ENCODE results near the gene TMEM132E.
A peak's percentile ranks its signal among the peaks of the same experiment; 100 is the strongest.

TMEM132E gene

GRCh38 chr17:34579979-34580684, 750 bp downstream of the TMEM132E start:
- Histone ChIP-seq H3K27ac (ENCODE audit: low read depth, low read length) (no peak overlapping the region), H3K9ac (ENCODE audit: low read length in 5 of 5) (no peak overlapping the region), H3K4me3 (ENCODE audit: low read depth in 1 of 5, low read length in 5 of 5) (peak overlapping the region; percentile 27 to 73 (median 63)), H3K9me3 (ENCODE audit: control insufficient read depth in 5 of 5, low read length in 5 of 5) (peaks cover 0 to 4% (median 4%) of the 10 kb centered on the region in 5 donors), H3K36me3 (ENCODE audit: control insufficient read depth in 5 of 5, insufficient read depth in 5 of 5, low read length in 5 of 5) (no peaks in the 10 kb centered on the region), H3K4me1 (ENCODE audit: control insufficient read depth in 5 of 5, insufficient read depth in 5 of 5, low read length in 5 of 5) (peaks cover 0 to 36% (median 34%) of the 10 kb centered on the region in 5 donors), H3K27me3 (ENCODE audit: control insufficient read depth in 5 of 5, insufficient read depth in 4 of 5, low read length in 5 of 5) (peaks cover 39 to 83% (median 76%) of the 10 kb centered on the region in 5 donors)

- Histone ChIP-seq H3K36me3 (ENCODE audit: control insufficient read depth in 5 of 5, insufficient read depth in 5 of 5, low read length in 5 of 5) (no peaks in the 10 kb centered on the region), H3K27me3 (ENCODE audit: control insufficient read depth in 5 of 5, insufficient read depth in 4 of 5, low read length in 5 of 5) (peaks cover 39 to 83% (median 77%) of the 10 kb centered on the region in 5 donors), H3K27ac (ENCODE audit: low read depth, low read length) (no peak overlapping the region), H3K9me3 (ENCODE audit: control insufficient read depth in 5 of 5, low read length in 5 of 5) (no peaks in the 10 kb centered on the region), H3K4me1 (ENCODE audit: control insufficient read depth in 5 of 5, insufficient read depth in 5 of 5, low read length in 5 of 5) (peaks cover 0 to 36% (median 34%) of the 10 kb centered on the region in 5 donors), H3K9ac (ENCODE audit: low read length in 5 of 5) (no peak overlapping the region), H3K4me3 (ENCODE audit: low read depth in 1 of 5, low read length in 5 of 5) (peak overlapping the region; percentile 27 to 73 (median 51))
Observed at GRCh38 chr17:34580685-34581445, 1.5 kb downstream of the TMEM132E start.

- no peak overlapping the region for H3K27ac ChIP-seq (ENCODE audit: low read depth, low read length)
- peak overlapping the region in 4 of 5 donors; percentile 6 to 73 (median 53) for H3K4me3 ChIP-seq (ENCODE audit: low read depth in 1 of 5, low read length in 5 of 5)
- H3K9me3 ChIP-seq (ENCODE audit: control insufficient read depth in 5 of 5, low read length in 5 of 5), result no peaks in the 10 kb centered on the region
- no peaks in the 10 kb centered on the region for H3K36me3 ChIP-seq (ENCODE audit: control insufficient read depth in 5 of 5, insufficient read depth in 5 of 5, low read length in 5 of 5)
- no peak overlapping the region for H3K9ac ChIP-seq (ENCODE audit: low read length in 5 of 5)
- H3K27me3 ChIP-seq (ENCODE audit: control insufficient read depth in 5 of 5, insufficient read depth in 4 of 5, low read length in 5 of 5), result peaks cover 39 to 85% (median 75%) of the 10 kb centered on the region in 5 donors
- H3K4me1 ChIP-seq (ENCODE audit: control insufficient read depth in 5 of 5, insufficient read depth in 5 of 5, low read length in 5 of 5), result peaks cover 0 to 36% (median 34%) of the 10 kb centered on the region in 5 donors
Observed at GRCh38 chr17:34581446-34582184, 2.2 kb downstream of the TMEM132E start.

GRCh38 chr17:34582185-34582900, 3.0 kb downstream of the TMEM132E start:
- no peaks in the 10 kb centered on the region for H3K9me3 ChIP-seq (ENCODE audit: control insufficient read depth in 5 of 5, low read length in 5 of 5)
- peaks cover 39 to 85% (median 70%) of the 10 kb centered on the region in 5 donors for H3K27me3 ChIP-seq (ENCODE audit: control insufficient read depth in 5 of 5, insufficient read depth in 4 of 5, low read length in 5 of 5)
- H3K27ac ChIP-seq (ENCODE audit: low read depth, low read length), result no peak overlapping the region

DNA sequence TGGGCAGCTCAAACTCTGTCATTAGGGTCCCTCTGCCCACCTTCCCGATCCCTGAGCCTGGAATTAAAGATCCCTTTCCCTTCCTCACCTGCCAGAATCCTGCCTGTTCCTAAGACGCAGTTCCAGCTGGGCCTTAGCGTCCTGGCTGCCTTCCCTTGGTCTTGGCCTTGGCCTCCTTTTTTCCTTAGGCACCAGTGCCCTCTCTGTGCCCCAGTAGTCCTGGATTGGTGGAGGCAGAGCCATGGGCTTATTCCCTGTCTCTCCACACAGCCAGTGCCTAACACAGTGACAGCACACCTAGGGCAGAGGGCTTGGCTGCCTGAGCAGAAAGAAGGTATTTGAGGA, 3.5 kb downstream of the TMEM132E start:
- peaks cover 39 to 84% (median 68%) of the 10 kb centered on the region in 5 donors for H3K27me3 ChIP-seq (ENCODE audit: control insufficient read depth in 5 of 5, insufficient read depth in 4 of 5, low read length in 5 of 5)
- peaks cover 0 to 36% (median 34%) of the 10 kb centered on the region in 5 donors for H3K4me1 ChIP-seq (ENCODE audit: control insufficient read depth in 5 of 5, insufficient read depth in 5 of 5, low read length in 5 of 5)
- no peaks in the 10 kb centered on the region for H3K9me3 ChIP-seq (ENCODE audit: control insufficient read depth in 5 of 5, low read length in 5 of 5)
- no peak overlapping the region for H3K27ac ChIP-seq (ENCODE audit: low read depth, low read length)
- no peaks in the 10 kb centered on the region for H3K36me3 ChIP-seq (ENCODE audit: control insufficient read depth in 5 of 5, insufficient read depth in 5 of 5, low read length in 5 of 5)
- H3K4me3 ChIP-seq (ENCODE audit: low read depth in 1 of 5, low read length in 5 of 5), result no peak overlapping the region
- no peak overlapping the region for H3K9ac ChIP-seq (ENCODE audit: low read length in 5 of 5)

More at GRCh38 chr17:34582185-34582900, 3.0 kb downstream of the TMEM132E start:
- H3K36me3 ChIP-seq (ENCODE audit: control insufficient read depth in 5 of 5, insufficient read depth in 5 of 5, low read length in 5 of 5), result no peaks in the 10 kb centered on the region
- no peak overlapping the region for H3K9ac ChIP-seq (ENCODE audit: low read length in 5 of 5)
- H3K4me3 ChIP-seq (ENCODE audit: low read depth in 1 of 5, low read length in 5 of 5), result peak overlapping the region in 1 of 5 donors; percentile 73
- peaks cover 0 to 36% (median 34%) of the 10 kb centered on the region in 5 donors for H3K4me1 ChIP-seq (ENCODE audit: control insufficient read depth in 5 of 5, insufficient read depth in 5 of 5, low read length in 5 of 5)

DNA sequence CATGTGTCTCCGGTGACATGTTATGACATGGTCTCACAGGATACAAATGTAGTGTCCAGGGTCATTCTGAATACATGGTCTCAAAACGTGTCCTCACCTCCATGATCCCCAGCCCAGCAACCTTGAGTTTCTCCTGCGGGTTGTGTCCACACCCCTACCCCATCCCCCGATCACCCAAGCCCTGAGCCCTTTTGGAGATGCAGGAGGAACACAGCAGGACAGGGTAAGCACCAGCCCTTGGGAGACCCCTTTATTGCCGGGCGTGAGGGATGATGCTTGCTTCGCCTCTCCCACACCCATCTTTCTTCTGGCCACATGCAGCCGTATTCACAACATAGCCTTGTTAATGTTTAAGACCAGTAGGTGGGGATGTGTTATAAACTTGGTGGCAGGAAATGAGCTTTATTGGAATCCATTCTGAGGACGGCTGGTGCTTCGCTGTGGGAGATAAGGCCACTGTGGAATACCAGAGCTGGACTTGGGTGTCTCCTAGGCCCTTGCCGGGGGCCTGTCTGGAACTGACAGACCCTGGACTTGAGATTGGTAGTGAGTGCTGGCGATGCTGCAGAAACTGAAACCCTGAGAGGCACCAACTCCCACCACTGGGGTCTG, 5.5 kb downstream of the TMEM132E start:
- H3K9ac ChIP-seq (ENCODE audit: low read length in 5 of 5), result no peak overlapping the region
- H3K4me3 ChIP-seq (ENCODE audit: low read depth in 1 of 5, low read length in 5 of 5), result no peak overlapping the region
- no peak overlapping the region for H3K27ac ChIP-seq (ENCODE audit: low read depth, low read length)
- peaks cover 0 to 22% (median 20%) of the 10 kb centered on the region in 5 donors for H3K4me1 ChIP-seq (ENCODE audit: control insufficient read depth in 5 of 5, insufficient read depth in 5 of 5, low read length in 5 of 5)
- peaks cover 44 to 90% (median 61%) of the 10 kb centered on the region in 5 donors for H3K27me3 ChIP-seq (ENCODE audit: control insufficient read depth in 5 of 5, insufficient read depth in 4 of 5, low read length in 5 of 5)
- no peaks in the 10 kb centered on the region for H3K9me3 ChIP-seq (ENCODE audit: control insufficient read depth in 5 of 5, low read length in 5 of 5)
- H3K36me3 ChIP-seq (ENCODE audit: control insufficient read depth in 5 of 5, insufficient read depth in 5 of 5, low read length in 5 of 5), result no peaks in the 10 kb centered on the region

- no peak overlapping the region for H3K4me3 ChIP-seq (ENCODE audit: low read depth in 1 of 5, low read length in 5 of 5)
- H3K9ac ChIP-seq (ENCODE audit: low read length in 5 of 5), result no peak overlapping the region
- no peaks in the 10 kb centered on the region for H3K36me3 ChIP-seq (ENCODE audit: control insufficient read depth in 5 of 5, insufficient read depth in 5 of 5, low read length in 5 of 5)
- peaks cover 36 to 89% (median 53%) of the 10 kb centered on the region in 5 donors for H3K27me3 ChIP-seq (ENCODE audit: control insufficient read depth in 5 of 5, insufficient read depth in 4 of 5, low read length in 5 of 5)
- peaks cover 0 to 8% (median 6%) of the 10 kb centered on the region in 5 donors for H3K4me1 ChIP-seq (ENCODE audit: control insufficient read depth in 5 of 5, insufficient read depth in 5 of 5, low read length in 5 of 5)
- no peak overlapping the region for H3K27ac ChIP-seq (ENCODE audit: low read depth, low read length)
- H3K9me3 ChIP-seq (ENCODE audit: control insufficient read depth in 5 of 5, low read length in 5 of 5), result no peaks in the 10 kb centered on the region
Observed at GRCh38 chr17:34586346-34586846, 7.0 kb downstream of the TMEM132E start.

DNA sequence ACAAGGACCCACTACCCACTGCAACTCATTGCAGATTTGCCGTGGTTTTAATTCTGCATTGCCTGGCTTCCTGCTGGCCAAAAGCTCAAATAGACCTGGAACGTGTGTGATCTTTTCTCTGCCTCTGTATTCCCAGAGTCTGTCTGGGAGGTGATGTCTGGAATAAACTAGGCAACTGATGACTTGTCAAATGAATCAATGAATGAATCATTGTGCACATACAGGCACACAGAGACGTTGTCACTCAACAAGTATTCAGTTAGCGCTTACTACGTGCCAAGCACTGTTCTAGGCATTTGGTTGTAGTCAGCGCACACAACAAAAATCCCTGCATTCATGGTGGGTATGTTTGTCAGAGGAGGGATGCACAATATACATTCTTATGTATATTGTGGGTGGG, 8.9 kb downstream of the TMEM132E start:
- Histone ChIP-seq H3K9ac (ENCODE audit: low read length in 5 of 5) (no peak overlapping the region), H3K9me3 (ENCODE audit: control insufficient read depth in 5 of 5, low read length in 5 of 5) (no peaks in the 10 kb centered on the region), H3K36me3 (ENCODE audit: control insufficient read depth in 5 of 5, insufficient read depth in 5 of 5, low read length in 5 of 5) (no peaks in the 10 kb centered on the region), H3K4me1 (ENCODE audit: control insufficient read depth in 5 of 5, insufficient read depth in 5 of 5, low read length in 5 of 5) (no peaks in the 10 kb centered on the region), H3K27ac (ENCODE audit: low read depth, low read length) (no peak overlapping the region), H3K4me3 (ENCODE audit: low read depth in 1 of 5, low read length in 5 of 5) (no peak overlapping the region), H3K27me3 (ENCODE audit: control insufficient read depth in 5 of 5, insufficient read depth in 4 of 5, low read length in 5 of 5) (peaks cover 21 to 80% (median 38%) of the 10 kb centered on the region in 5 donors)

All from subcutaneous abdominal adipose tissue (tissue), 5 donors.